ENCODE results near the gene LGALS7B. TPM values are rescaled to one million over a fixed set of nuclear protein-coding genes. Genes with fewer than 3 reads are reported as not detected.
"Not testable (repeated sequence)": the region's sequence is repeated elsewhere in the genome, so short reads cannot be mapped to it uniquely, and the experiment has no call there.

The LGALS7B gene
- total RNA-seq, 1 donor from 2014 or later, result not detected

GRCh38 chr19:38784224-38784623, 4.8 kb upstream of the LGALS7B start:
- no peaks in the 10 kb centered on the region for H3K4me1 Mint-ChIP-seq (ENCODE audit: unreplicated experiment)
- no peaks in the 10 kb centered on the region for H3K36me3 Mint-ChIP-seq
- no peaks in the 10 kb centered on the region for H3K9me3 Mint-ChIP-seq
- no peak for TF ChIP-seq CTCF (conservative IDR thresholded peaks at IDR 0.05)
- H3K4me3 Mint-ChIP-seq, result no peak overlapping the region
- no peak overlapping the region for H3K27ac Mint-ChIP-seq
- peaks cover 7% of the 10 kb centered on the region for H3K27me3 Mint-ChIP-seq
- DNase-seq (ENCODE audit: extremely low spot score, unreplicated experiment), result no peak

- Mint-ChIP-seq H3K27me3 (peaks cover 5% of the 10 kb centered on the region), H3K27ac (no peak overlapping the region), H3K9me3 (no peaks in the 10 kb centered on the region), H3K4me3 (no peak overlapping the region), H3K36me3 (no peaks in the 10 kb centered on the region), H3K4me1 (ENCODE audit: unreplicated experiment) (no peaks in the 10 kb centered on the region)
- no peak for DNase-seq (ENCODE audit: extremely low spot score, unreplicated experiment)
- TF ChIP-seq CTCF (conservative IDR thresholded peaks at IDR 0.05), result no peak
Measured at GRCh38 chr19:38785187-38785699, 3.8 kb upstream of the LGALS7B start.

- DNase-seq (ENCODE audit: extremely low spot score, unreplicated experiment); H3K4me1 Mint-ChIP-seq (ENCODE audit: unreplicated experiment); H3K4me3 Mint-ChIP-seq; H3K9me3 Mint-ChIP-seq; H3K27ac Mint-ChIP-seq; H3K36me3 Mint-ChIP-seq; H3K27me3 Mint-ChIP-seq: not testable (repeated sequence)
Measured at GRCh38 chr19:38786061-38786460, 2.9 kb upstream of the LGALS7B start.

- Mint-ChIP-seq H3K9me3 (no peaks in the 10 kb centered on the region), H3K4me3 (no peak overlapping the region), H3K4me1 (ENCODE audit: unreplicated experiment) (no peaks in the 10 kb centered on the region), H3K27me3 (no peaks in the 10 kb centered on the region), H3K27ac (no peak overlapping the region), H3K36me3 (no peaks in the 10 kb centered on the region)
- TF ChIP-seq CTCF (conservative IDR thresholded peaks at IDR 0.05), result no peak
- no peak for DNase-seq (ENCODE audit: extremely low spot score, unreplicated experiment)
Measured at GRCh38 chr19:38786572-38787265, 2.3 kb upstream of the LGALS7B start.

GRCh38 chr19:38790507-38791403, 1.8 kb downstream of the LGALS7B start:
- H3K4me3 Mint-ChIP-seq, result not testable (repeated sequence)

GRCh38 chr19:38791451-38792064, 2.6 kb downstream of the LGALS7B start:
- H3K4me3 Mint-ChIP-seq; DNase-seq (ENCODE audit: extremely low spot score, unreplicated experiment); H3K4me1 Mint-ChIP-seq (ENCODE audit: unreplicated experiment); H3K27me3 Mint-ChIP-seq; H3K27ac Mint-ChIP-seq; H3K9me3 Mint-ChIP-seq; H3K36me3 Mint-ChIP-seq: not testable (repeated sequence)

More at GRCh38 chr19:38790507-38791403, 1.8 kb downstream of the LGALS7B start:
- not testable (repeated sequence) for H3K9me3 Mint-ChIP-seq; H3K27ac Mint-ChIP-seq; H3K4me1 Mint-ChIP-seq (ENCODE audit: unreplicated experiment); DNase-seq (ENCODE audit: extremely low spot score, unreplicated experiment); H3K36me3 Mint-ChIP-seq; H3K27me3 Mint-ChIP-seq
